Hematopoietic multipotent progenitor cell treated with erythropoietin and hydrocortisone succinate and interleukin-3 and kit ligand, for 15 days (in vitro differentiated cells): ENCODE results near the gene ICAM1.
"Not testable (repeated sequence)": the region's sequence is repeated elsewhere in the genome, so short reads cannot be mapped to it uniquely, and the experiment has no call there.

Source experiments
- DNase-seq: peaks from one replicate; pipeline ENCODE4 v3.0.0-alpha.2; 2015; ENCODE audit warnings: low spot score

Gene ICAM1

GRCh38 chr19:10277795-10278589, 7.1 kb downstream of the ICAM1 start:
- no peak for DNase-seq

DNA sequence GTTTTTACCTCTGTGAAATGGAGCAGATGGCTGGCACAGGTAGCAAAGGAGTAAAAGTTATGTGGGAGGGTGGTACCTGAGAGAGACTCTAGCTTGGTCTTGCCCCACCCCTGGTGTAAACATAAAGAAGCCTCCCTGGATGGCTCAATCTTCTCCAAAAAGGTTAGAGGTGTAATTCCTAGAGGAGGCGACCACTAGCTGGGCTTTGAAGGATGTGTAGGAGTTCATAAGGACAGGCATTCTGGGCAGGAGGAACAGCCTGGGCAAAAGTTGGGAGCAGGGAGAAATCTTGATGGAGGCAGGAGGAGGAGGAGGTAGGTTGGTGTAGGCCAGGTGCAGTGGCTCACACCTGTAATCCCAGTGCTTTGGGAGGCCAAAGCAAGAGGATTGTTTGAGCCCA, 8.0 kb downstream of the ICAM1 start:
- DNase-seq, result no peak

- DNase-seq, result no peak
Observed at GRCh38 chr19:10279737-10280442, 9.0 kb downstream of the ICAM1 start.

DNA sequence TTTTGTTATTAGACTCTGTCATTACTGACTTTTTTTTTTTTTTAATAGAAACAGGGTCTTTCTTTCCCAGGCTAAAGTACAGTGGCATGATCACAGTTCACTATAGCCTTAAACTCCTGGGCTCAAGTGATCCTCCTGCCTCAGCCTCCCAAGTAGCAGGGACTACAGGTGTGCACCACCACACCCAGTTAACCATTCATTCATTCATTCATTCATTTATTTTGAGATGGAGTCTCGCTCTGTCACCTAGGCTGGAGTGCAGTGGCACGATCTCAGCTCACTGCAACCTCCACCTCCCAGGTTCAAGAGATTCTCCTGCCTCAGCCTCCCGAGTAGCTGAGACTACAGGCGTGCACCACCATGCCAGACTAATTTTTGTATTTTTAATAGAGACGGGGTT, 11.1 kb downstream of the ICAM1 start:
- DNase-seq, result not testable (repeated sequence)

GRCh38 chr19:10283301-10284064, 12.6 kb downstream of the ICAM1 start:
- peak; percentile 33 for DNase-seq

DNA sequence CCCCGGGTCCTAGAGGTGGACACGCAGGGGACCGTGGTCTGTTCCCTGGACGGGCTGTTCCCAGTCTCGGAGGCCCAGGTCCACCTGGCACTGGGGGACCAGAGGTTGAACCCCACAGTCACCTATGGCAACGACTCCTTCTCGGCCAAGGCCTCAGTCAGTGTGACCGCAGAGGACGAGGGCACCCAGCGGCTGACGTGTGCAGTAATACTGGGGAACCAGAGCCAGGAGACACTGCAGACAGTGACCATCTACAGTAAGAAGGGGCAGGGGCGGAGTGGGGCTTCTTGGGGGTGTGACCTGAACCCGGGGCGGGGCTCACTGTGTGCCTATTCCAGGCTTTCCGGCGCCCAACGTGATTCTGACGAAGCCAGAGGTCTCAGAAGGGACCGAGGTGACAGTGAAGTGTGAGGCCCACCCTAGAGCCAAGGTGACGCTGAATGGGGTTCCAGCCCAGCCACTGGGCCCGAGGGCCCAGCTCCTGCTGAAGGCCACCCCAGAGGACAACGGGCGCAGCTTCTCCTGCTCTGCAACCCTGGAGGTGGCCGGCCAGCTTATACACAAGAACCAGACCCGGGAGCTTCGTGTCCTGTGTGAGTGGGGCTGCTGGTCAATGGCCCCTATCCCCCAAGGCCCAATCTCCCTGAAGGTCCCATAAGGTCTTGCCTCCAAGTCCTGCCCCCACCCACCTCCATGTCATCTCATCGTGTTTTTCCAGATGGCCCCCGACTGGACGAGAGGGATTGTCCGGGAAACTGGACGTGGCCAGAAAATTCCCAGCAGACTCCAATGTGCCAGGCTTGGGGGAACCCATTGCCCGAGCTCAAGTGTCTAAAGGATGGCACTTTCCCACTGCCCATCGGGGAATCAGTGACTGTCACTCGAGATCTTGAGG, 13.4 kb downstream of the ICAM1 start:
- no peak for DNase-seq

- no peak for DNase-seq
Observed at GRCh38 chr19:10284960-10285278, 14.0 kb downstream of the ICAM1 start.

DNA sequence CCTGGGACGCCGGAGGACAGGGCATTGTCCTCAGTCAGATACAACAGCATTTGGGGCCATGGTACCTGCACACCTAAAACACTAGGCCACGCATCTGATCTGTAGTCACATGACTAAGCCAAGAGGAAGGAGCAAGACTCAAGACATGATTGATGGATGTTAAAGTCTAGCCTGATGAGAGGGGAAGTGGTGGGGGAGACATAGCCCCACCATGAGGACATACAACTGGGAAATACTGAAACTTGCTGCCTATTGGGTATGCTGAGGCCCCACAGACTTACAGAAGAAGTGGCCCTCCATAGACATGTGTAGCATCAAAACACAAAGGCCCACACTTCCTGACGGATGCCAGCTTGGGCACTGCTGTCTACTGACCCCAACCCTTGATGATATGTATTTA, 14.5 kb downstream of the ICAM1 start:
- DNase-seq, result no peak

- peak; percentile 89 for DNase-seq
Observed at GRCh38 chr19:10286803-10287737, 16.1 kb downstream of the ICAM1 start, which contains the start of gene ICAM4. Gene ICAM4 (plus strand): TSS chr19:10286955. CDS start chr19:10287013, 58 bp downstream.

GRCh38 chr19:10288662-10289166, 17.8 kb downstream of the ICAM1 start:
- peak; percentile 88 for DNase-seq

- DNase-seq, result peak; percentile 78
Observed at GRCh38 chr19:10289167-10289835, 18.4 kb downstream of the ICAM1 start.

DNA sequence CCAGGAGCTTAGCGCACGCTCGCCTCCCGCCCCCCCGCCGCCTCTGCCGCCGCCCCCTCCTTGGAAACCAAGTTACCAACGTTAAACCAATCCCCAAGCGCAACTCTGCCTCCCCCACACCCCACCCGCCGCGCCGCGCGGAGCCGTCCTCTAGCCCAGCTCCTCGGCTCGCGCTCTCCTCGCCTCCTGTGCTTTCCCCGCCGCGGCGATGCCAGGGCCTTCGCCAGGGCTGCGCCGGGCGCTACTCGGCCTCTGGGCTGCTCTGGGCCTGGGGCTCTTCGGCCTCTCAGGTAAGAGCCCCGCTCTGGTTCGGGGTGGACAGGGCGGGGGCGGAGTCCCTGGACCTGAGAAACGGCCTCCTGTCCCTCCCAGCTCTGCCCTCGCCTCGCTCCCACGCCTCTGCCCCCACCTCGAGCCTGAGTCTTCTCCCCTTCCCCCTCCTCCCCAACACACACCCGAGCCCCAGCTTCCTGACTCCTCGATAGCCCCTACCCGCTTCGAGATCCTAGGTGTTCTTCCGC, 19.0 kb downstream of the ICAM1 start, which contains the start of gene ICAM5:
Gene ICAM5, plus strand, starts transcription at position 117 of the 521 bp plus-strand sequence. Its CDS starts 92 bp downstream, at position 209.
- DNase-seq, result peak; percentile 50

GRCh38 chr19:10290357-10290875, 19.5 kb downstream of the ICAM1 start:
- peak; percentile 36 for DNase-seq

DNA sequence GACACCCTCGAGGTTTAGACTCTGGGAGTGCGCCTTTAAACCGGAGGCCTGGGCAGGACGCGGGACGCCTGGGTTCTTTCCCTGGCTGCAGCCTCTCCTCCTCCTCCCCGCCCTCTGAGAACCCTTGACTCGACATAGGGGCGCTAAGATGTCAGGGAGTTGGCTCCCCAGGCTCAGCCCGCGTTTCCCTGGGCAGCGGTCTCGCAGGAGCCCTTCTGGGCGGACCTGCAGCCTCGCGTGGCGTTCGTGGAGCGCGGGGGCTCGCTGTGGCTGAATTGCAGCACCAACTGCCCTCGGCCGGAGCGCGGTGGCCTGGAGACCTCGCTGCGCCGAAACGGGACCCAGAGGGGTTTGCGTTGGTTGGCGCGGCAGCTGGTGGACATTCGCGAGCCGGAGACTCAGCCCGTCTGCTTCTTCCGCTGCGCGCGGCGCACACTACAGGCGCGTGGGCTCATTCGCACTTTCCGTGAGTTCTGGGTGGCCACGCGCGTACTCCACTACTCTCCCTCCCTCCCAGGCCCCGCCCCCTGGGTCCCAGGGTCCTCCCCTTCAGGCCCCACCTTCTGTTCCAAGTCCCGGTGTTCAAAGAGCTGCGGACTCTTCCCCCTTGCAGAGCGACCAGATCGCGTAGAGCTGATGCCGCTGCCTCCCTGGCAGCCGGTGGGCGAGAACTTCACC, 20.1 kb downstream of the ICAM1 start:
- DNase-seq, result peak; percentile 84

GRCh38 chr19:10291554-10292205, 20.8 kb downstream of the ICAM1 start:
- no peak for DNase-seq

DNA sequence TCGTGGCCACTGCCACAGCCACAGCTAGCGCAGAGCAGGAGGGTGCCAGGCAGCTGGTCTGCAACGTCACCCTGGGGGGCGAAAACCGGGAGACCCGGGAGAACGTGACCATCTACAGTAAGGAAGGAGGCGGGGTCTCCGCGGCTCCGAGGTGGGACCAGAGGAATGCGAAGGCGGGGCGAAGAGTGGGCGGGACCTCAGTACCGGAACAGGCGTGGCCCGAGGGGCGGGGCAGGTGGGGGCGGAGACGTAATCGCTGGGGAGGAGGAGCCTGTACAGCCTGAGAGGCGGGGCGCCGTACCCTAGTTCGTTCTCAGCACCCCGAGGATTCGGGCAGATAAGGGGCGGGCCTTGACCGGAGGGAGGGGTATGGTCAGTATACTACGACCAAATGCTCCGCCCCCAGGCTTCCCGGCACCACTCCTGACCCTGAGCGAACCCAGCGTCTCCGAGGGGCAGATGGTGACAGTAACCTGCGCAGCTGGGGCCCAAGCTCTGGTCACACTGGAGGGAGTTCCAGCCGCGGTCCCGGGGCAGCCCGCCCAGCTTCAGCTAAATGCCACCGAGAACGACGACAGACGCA, 21.4 kb downstream of the ICAM1 start:
- peak; percentile 91 for DNase-seq

GRCh38 chr19:10292789-10293636, 22.1 kb downstream of the ICAM1 start:
- DNase-seq, result peak; percentile 60
